HEK293 (cell line): ENCODE measurements around the gene COL24A1.

Experiments
- CTCF ChIP-seq: fragments of 450-650 bp; formaldehyde crosslinking; IDR thresholded peaks from 2 replicates; pipeline ENCODE4 v1.5.1; 2016; ENCODE audit warnings: missing biosample characterization, missing genetic modification characterization
- ZIC2 ChIP-seq: fragments of 450-650 bp; formaldehyde crosslinking; IDR thresholded peaks from 2 replicates; pipeline ENCODE4 v1.5.1; 2016; ENCODE audit warnings: missing biosample characterization, missing genetic modification characterization
- ZNF132 ChIP-seq: fragments of 450-650 bp; formaldehyde crosslinking; IDR thresholded peaks from 2 replicates; pipeline ENCODE4 v1.5.1; 2017; ENCODE audit warnings: missing biosample characterization, missing genetic modification characterization, borderline replicate concordance
- ZNF146 ChIP-seq: fragments of 450-650 bp; formaldehyde crosslinking; IDR thresholded peaks from 2 replicates; pipeline ENCODE4 v1.5.1; 2016; ENCODE audit warnings: missing biosample characterization, missing genetic modification characterization
- ZNF221 ChIP-seq: fragments of 450-650 bp; formaldehyde crosslinking; IDR thresholded peaks from 2 replicates; pipeline ENCODE4 v1.5.1; 2017; ENCODE audit warnings: missing biosample characterization, missing genetic modification characterization, borderline replicate concordance

- TF ChIP-seq CTCF (tag by site-specific recombination) = no peak
- no peak for TF ChIP-seq ZNF146
- no peak for TF ChIP-seq ZNF132 (tag by site-specific recombination)
- no peak for TF ChIP-seq ZIC2 (tag by site-specific recombination)
- no peak for TF ChIP-seq ZNF221 (tag by site-specific recombination)
These were observed 209.4 kb downstream of the COL24A1 start for GRCh38 chr1:85947186-85947585.
